Ishikawa (cell line): Measurements from ENCODE around the gene BEND7.

Experiments
- CEBPB ChIP-seq: IDR thresholded peaks from 2 replicates; pipeline ENCODE4 v1.6.1; 2012
- CREB1 ChIP-seq: IDR thresholded peaks from 2 replicates; pipeline ENCODE4 v1.6.1; 2012; ENCODE audit warnings: low read depth
- EGR1 ChIP-seq: IDR thresholded peaks from 2 replicates; pipeline ENCODE4 v1.6.1; 2012
- EP300 ChIP-seq: IDR thresholded peaks from 2 replicates; pipeline ENCODE4 v1.6.1; 2012; ENCODE audit warnings: borderline replicate concordance
- FOXM1 ChIP-seq: IDR thresholded peaks from 2 replicates; pipeline ENCODE4 v1.6.1; 2012; ENCODE audit warnings: low read depth, borderline replicate concordance
- MAX ChIP-seq: IDR thresholded peaks from 2 replicates; pipeline ENCODE4 v1.6.1; 2012
- NFIC ChIP-seq: IDR thresholded peaks from 2 replicates; pipeline ENCODE4 v1.6.1; 2012
- RAD21 ChIP-seq: IDR thresholded peaks from 2 replicates; pipeline ENCODE4 v1.6.1; 2012; ENCODE audit warnings: low read depth
- REST ChIP-seq: IDR thresholded peaks from 2 replicates; pipeline ENCODE4 v1.6.1; 2012; ENCODE audit warnings: low read depth, mild to moderate bottlenecking
- TAF1 ChIP-seq: IDR thresholded peaks from 2 replicates; pipeline ENCODE4 v1.6.1; 2012; ENCODE audit warnings: low read depth, mild to moderate bottlenecking
- TCF12 ChIP-seq: IDR thresholded peaks from 2 replicates; pipeline ENCODE4 v1.6.1; 2012; ENCODE audit warnings: low read depth
- TEAD4 ChIP-seq: IDR thresholded peaks from 2 replicates; pipeline ENCODE4 v1.6.1; 2012
- USF1 ChIP-seq: IDR thresholded peaks from 2 replicates; pipeline ENCODE4 v1.6.1; 2012
- YY1 ChIP-seq: IDR thresholded peaks from 2 replicates; pipeline ENCODE4 v1.6.1; 2012; ENCODE audit warnings: low read depth
- ZBTB7A ChIP-seq: IDR thresholded peaks from 2 replicates; pipeline ENCODE4 v1.6.1; 2012; ENCODE audit warnings: low read depth

The BEND7 gene

GRCh38 chr10:13399236-13399635 is 129.6 kb downstream of the BEND7 start:
- no peak for TF ChIP-seq MAX
- TF ChIP-seq RAD21 = peak; percentile 11; the same call in 1 of the 2 replicates

- no peak for TF ChIP-seq YY1
- no peak for TF ChIP-seq NFIC
- no peak for TF ChIP-seq RAD21
- TF ChIP-seq ZBTB7A = no peak
- TF ChIP-seq CEBPB = no peak
- no peak for TF ChIP-seq TCF12
- TF ChIP-seq TEAD4 = no peak
- TF ChIP-seq USF1 = no peak
- TF ChIP-seq MAX = no peak
- no peak for TF ChIP-seq TAF1
Observed at GRCh38 chr10:13397052-13397451, 131.8 kb downstream of the BEND7 start.

GRCh38 chr10:13396369-13396768 is 132.4 kb downstream of the BEND7 start:
- TF ChIP-seq TEAD4 (no peak), EGR1 (no peak), RAD21 (no peak), TCF12 (no peak), YY1 (no peak), FOXM1 (no peak), MAX (no peak), NFIC (no peak), USF1 (no peak), CREB1 (no peak), ZBTB7A (no peak), REST (no peak), TAF1 (no peak), CEBPB (no peak), EP300 (no peak)

GRCh38 chr10:13395540-13395939 is 133.3 kb downstream of the BEND7 start:
- TF ChIP-seq CEBPB (no peak), NFIC (no peak), TCF12 (no peak), FOXM1 (no peak), TEAD4 (no peak)

- TF ChIP-seq CREB1 (no peak), TCF12 (no peak), EGR1 (no peak), CEBPB (no peak), NFIC (no peak), RAD21 (no peak), FOXM1 (no peak), EP300 (no peak), ZBTB7A (no peak), REST (no peak), USF1 (no peak), TAF1 (no peak), MAX (no peak), TEAD4 (no peak), YY1 (no peak)
Observed at GRCh38 chr10:13393640-13394039, 135.2 kb downstream of the BEND7 start.

- TF ChIP-seq YY1 (no peak), ZBTB7A (no peak), NFIC (no peak), RAD21 (no peak), TEAD4 (no peak), FOXM1 (no peak), CREB1 (no peak), MAX (no peak), USF1 (no peak), TCF12 (no peak), EP300 (no peak)
Observed at GRCh38 chr10:13392701-13393100, 136.1 kb downstream of the BEND7 start.
